IMR-90 (cell line): ENCODE results near the gene NUP210L. TPM values are rescaled to one million over a fixed set of nuclear protein-coding genes. Genes with fewer than 3 reads are reported as not detected.
A peak's percentile ranks its signal among the peaks of the same experiment; 100 is the strongest.

Experiments used
- ATAC-seq: fragments of 200-7000 bp; cut with Tn5 transposase; 2 replicates; pipeline ENCODE4 v1.9.1; 2020; ENCODE audit warnings: low read depth, mild to moderate bottlenecking, moderate library complexity
- BruUV-seq: library from RNA; stranded (reverse); fragments of 400-500 nt; replicated peaks from 2 replicates; lab custom pipeline; 2021; lab: Mats Ljungman, UMichigan
- CTCF ChIA-PET: fragments of 300-600 bp; formaldehyde crosslinking; extraction: SDS; loops from one replicate; lab custom pipeline; 2021; ENCODE audit warnings: antibody characterized with exemption; lab: Yijun Ruan, JAX
- POLR2A ChIA-PET: fragments of 300-600 bp; sonication (Branson Sonifier 250); formaldehyde crosslinking; loops from one replicate; lab custom pipeline; 2022; ENCODE audit warnings: antibody characterized with exemption; ENCODE audit not compliant: unreplicated experiment; lab: Charles Lee
- DNase-seq: peaks from one replicate; pipeline ENCODE4 v3.0.0; 2013
- H2AFZ ChIP-seq: replicated peaks from 2 replicates; pipeline ENCODE3; 2013; ENCODE audit warnings: low read length, mild to moderate bottlenecking; ENCODE audit not compliant: poor library complexity
- H2AK5ac ChIP-seq: 2 replicates; pipeline ENCODE4 v1.6.1; 2013; ENCODE audit warnings: low read depth, low read length, inconsistent platforms
- H2AK9ac ChIP-seq: replicated peaks from 2 replicates; pipeline ENCODE3; 2013; ENCODE audit warnings: mild to moderate bottlenecking, low read depth, low read length, moderate library complexity; ENCODE audit not compliant: poor library complexity
- H2BK120ac ChIP-seq: 2 replicates; pipeline ENCODE4 v1.6.1; 2013; ENCODE audit warnings: low read depth, low read length, inconsistent platforms
- H2BK15ac ChIP-seq: 3 replicates; pipeline ENCODE4 v1.6.1; 2013; ENCODE audit warnings: low read depth, low read length, inconsistent platforms
- H2BK20ac ChIP-seq: 2 replicates; pipeline ENCODE4 v1.6.1; 2013; ENCODE audit warnings: low read depth, mild to moderate bottlenecking, inconsistent platforms, low read length, moderate library complexity
- H2BK5ac ChIP-seq: 2 replicates; pipeline ENCODE4 v1.6.1; 2013; ENCODE audit warnings: mild to moderate bottlenecking, low read depth, low read length, inconsistent platforms; ENCODE audit not compliant: poor library complexity, severe bottlenecking
- H3K14ac ChIP-seq: replicated peaks from 2 replicates; pipeline ENCODE4 v1.6.1; 2013; ENCODE audit warnings: low read depth, low read length, inconsistent platforms
- H3K18ac ChIP-seq: 2 replicates; pipeline ENCODE4 v1.6.1; 2013; ENCODE audit warnings: low read depth, low read length, control low read depth
- H3K23ac ChIP-seq: 2 replicates; pipeline ENCODE4 v1.6.1; 2013; ENCODE audit warnings: low read depth, low read length, inconsistent platforms
- H3K27ac ChIP-seq: 2 replicates; pipeline ENCODE4 v1.5.1; 2013; ENCODE audit warnings: mild to moderate bottlenecking, control low read depth, low read length; ENCODE audit not compliant: insufficient read depth
- H3K27me3 ChIP-seq: 2 replicates; pipeline ENCODE4 v1.6.1; 2013; ENCODE audit warnings: low read length; ENCODE audit not compliant: control insufficient read depth, insufficient read depth
- H3K36me3 ChIP-seq: 2 replicates; pipeline ENCODE4 v1.6.1; 2013; ENCODE audit warnings: low read length, mixed read lengths; ENCODE audit not compliant: control insufficient read depth, insufficient read depth
- H3K4ac ChIP-seq: 2 replicates; pipeline ENCODE4 v1.6.1; 2013; ENCODE audit warnings: low read depth, low read length, inconsistent platforms
- H3K4me1 ChIP-seq: 2 replicates; pipeline ENCODE4 v1.6.1; 2013; ENCODE audit warnings: low read length, mixed read lengths; ENCODE audit not compliant: control insufficient read depth, insufficient read depth
- H3K4me2 ChIP-seq: 2 replicates; pipeline ENCODE4 v1.6.1; 2013; ENCODE audit warnings: low read depth, mild to moderate bottlenecking, control low read depth, low read length, moderate library complexity
- H3K4me3 ChIP-seq: 2 replicates; pipeline ENCODE4 v1.5.1; 2013; ENCODE audit warnings: low read depth, mild to moderate bottlenecking, control low read depth, low read length, moderate library complexity; ENCODE audit not compliant: insufficient read depth
- H3K56ac ChIP-seq: 2 replicates; pipeline ENCODE4 v1.6.1; 2013; ENCODE audit warnings: low read length, inconsistent platforms; ENCODE audit not compliant: insufficient read depth; ENCODE audit errors: extremely low read depth
- H3K79me1 ChIP-seq, 2 experiments: 2 replicates each; pipeline ENCODE4 v1.6.1; 2013; ENCODE audit warnings: low read length in 2 of 2, inconsistent platforms in 1 of 2, low read depth in 1 of 2
- H3K9ac ChIP-seq: 2 replicates; pipeline ENCODE4 v1.6.1; 2013; ENCODE audit warnings: low read depth, low read length, control low read depth
- H3K9me1 ChIP-seq: 2 replicates; pipeline ENCODE4 v1.6.1; 2013; ENCODE audit warnings: low read length, inconsistent platforms; ENCODE audit not compliant: insufficient read depth
- H3K9me3 ChIP-seq: 2 replicates; pipeline ENCODE4 v1.6.1; 2013; ENCODE audit warnings: low read length; ENCODE audit not compliant: control insufficient read depth, insufficient read depth
- H4K20me1 ChIP-seq: 2 replicates; pipeline ENCODE4 v1.6.1; 2013; ENCODE audit warnings: low read length, inconsistent platforms; ENCODE audit not compliant: insufficient read depth
- H4K5ac ChIP-seq: 2 replicates; pipeline ENCODE4 v1.6.1; 2013; ENCODE audit warnings: mild to moderate bottlenecking, low read depth, low read length, control low read depth
- H4K8ac ChIP-seq, 2 experiments: 2 replicates each; pipeline ENCODE4 v1.6.1; 2013; ENCODE audit warnings: low read depth in 2 of 2, low read length in 2 of 2, control low read depth in 1 of 2, inconsistent platforms in 1 of 2
- H4K91ac ChIP-seq: 2 replicates; pipeline ENCODE4 v1.6.1; 2013; ENCODE audit warnings: low read depth, low read length, inconsistent platforms; ENCODE audit not compliant: insufficient read depth
- BHLHE40 ChIP-seq: fragments of 150-350 bp; IDR thresholded peaks from 2 replicates; pipeline ENCODE4 v1.6.1; 2016; ENCODE audit warnings: mild to moderate bottlenecking, low read depth, low read length
- CEBPB ChIP-seq: IDR thresholded peaks from 2 replicates; pipeline ENCODE4 v1.6.1; 2012; ENCODE audit warnings: low read depth, low read length, improper control_type of control experiment
- CHD1 ChIP-seq: IDR thresholded peaks from 2 replicates; pipeline ENCODE4 v1.6.1; 2012; ENCODE audit warnings: low read depth, low read length, improper control_type of control experiment
- FOS ChIP-seq: fragments of 150-350 bp; IDR thresholded peaks from 2 replicates; pipeline ENCODE4 v1.6.1; 2016; ENCODE audit warnings: low read depth, low read length
- MAFK ChIP-seq: IDR thresholded peaks from 2 replicates; pipeline ENCODE4 v1.6.1; 2012; ENCODE audit warnings: low read depth, low read length, improper control_type of control experiment
- MAZ ChIP-seq: IDR thresholded peaks from 2 replicates; pipeline ENCODE4 v1.6.1; 2012; ENCODE audit warnings: low read depth, mild to moderate bottlenecking, low read length, improper control_type of control experiment, moderate library complexity, borderline replicate concordance
- MXI1 ChIP-seq: IDR thresholded peaks from 2 replicates; pipeline ENCODE4 v1.6.1; 2012; ENCODE audit warnings: low read depth, mild to moderate bottlenecking, low read length, moderate library complexity, borderline replicate concordance
- NFE2L2 ChIP-seq: fragments of 150-350 bp; IDR thresholded peaks from 2 replicates; pipeline ENCODE4 v1.6.1; 2016; ENCODE audit warnings: low read depth, mild to moderate bottlenecking, low read length
- POLR2A ChIP-seq: IDR thresholded peaks from 2 replicates; pipeline ENCODE4 v1.6.1; 2012; ENCODE audit warnings: mild to moderate bottlenecking, low read depth, low read length
- RAD21 ChIP-seq: IDR thresholded peaks from 2 replicates; pipeline ENCODE4 v1.6.1; 2012; ENCODE audit warnings: low read length, improper control_type of control experiment
- RFX5 ChIP-seq: IDR thresholded peaks from 2 replicates; pipeline ENCODE4 v1.8.0; 2012; ENCODE audit warnings: low read depth, mild to moderate bottlenecking, low read length, moderate library complexity
- SMC3 ChIP-seq: fragments of 150-350 bp; IDR thresholded peaks from 2 replicates; pipeline ENCODE4 v1.6.1; 2016; ENCODE audit warnings: low read depth, mild to moderate bottlenecking, antibody characterized with exemption, low read length, moderate library complexity
- WGBS, 2 experiments: methylation state at CpG; one replicate each; pipeline versions ENCODE4 v1.1.5 to v1.1.7; 2013; ENCODE audit warnings: missing lambda C conversion rate in 2 of 2; ENCODE audit not compliant: insufficient read length in 1 of 2; ENCODE audit errors: extremely low coverage in 2 of 2; 5-methylcytosine and 5-hydroxymethylcytosine counted together
- dilution Hi-C: fragments of 300-500 bp; cut with HindIII; formaldehyde crosslinking; loops from one replicate; pipeline ENCODE4 v1.14.3; 2018; ENCODE audit warnings: low sequenced_read_pairs; ENCODE audit not compliant: unreplicated experiment
- in situ Hi-C: fragments of 300-500 bp; cut with MboI; formaldehyde crosslinking; loops from 3 replicates; pipeline ENCODE4 v1.14.3; 2019; ENCODE audit warnings: low sequenced_read_pairs, inconsistent platforms, mixed read lengths
- intact Hi-C: fragments of 100-400 bp; cut with micrococcal nuclease; formaldehyde crosslinking; loops from 2 replicates; pipeline ENCODE4 v1.10.0; 2022
- polyA plus RNA-seq, 3 experiments: library from polyadenylated mRNA; depleted of rRNA; stranded (reverse); fragments of >200 nt; gene quantifications; 2 replicates each; pipeline ENCODE4 v1.2.3, GENCODE V29; 2012; ENCODE audit warnings: low replicate concordance in 1 of 3
- total RNA-seq: library from RNA; depleted of rRNA; stranded (reverse); fragments of >200 nt; gene quantifications from 2 replicates; pipeline ENCODE4 v1.2.3, GENCODE V29; 2012
- TF ChIP-seq, protein P1 (sequence below): conservative IDR thresholded peaks from 2 replicates; pipeline ENCODE4 v1.5.1; 2012; ENCODE audit warnings: mild to moderate bottlenecking, low read depth, low read length, improper control_type of control experiment
- TF ChIP-seq, protein P2 (sequence below): fragments of 150-350 bp; IDR thresholded peaks from 2 replicates; pipeline ENCODE4 v1.6.1; 2016; ENCODE audit warnings: low read depth, mild to moderate bottlenecking, low read length, moderate library complexity, borderline replicate concordance
- TF ChIP-seq, protein P3 (sequence below): fragments of 150-350 bp; IDR thresholded peaks from 2 replicates; pipeline ENCODE4 v1.6.1; 2017; ENCODE audit warnings: mild to moderate bottlenecking, antibody characterized with exemption, low read length, low read depth

The NUP210L gene
- total and polyA plus RNA-seq, 2 of the 4 experiments (the other 2 are of a cell fraction): under 0.01 to 0.02 TPM

DNA sequence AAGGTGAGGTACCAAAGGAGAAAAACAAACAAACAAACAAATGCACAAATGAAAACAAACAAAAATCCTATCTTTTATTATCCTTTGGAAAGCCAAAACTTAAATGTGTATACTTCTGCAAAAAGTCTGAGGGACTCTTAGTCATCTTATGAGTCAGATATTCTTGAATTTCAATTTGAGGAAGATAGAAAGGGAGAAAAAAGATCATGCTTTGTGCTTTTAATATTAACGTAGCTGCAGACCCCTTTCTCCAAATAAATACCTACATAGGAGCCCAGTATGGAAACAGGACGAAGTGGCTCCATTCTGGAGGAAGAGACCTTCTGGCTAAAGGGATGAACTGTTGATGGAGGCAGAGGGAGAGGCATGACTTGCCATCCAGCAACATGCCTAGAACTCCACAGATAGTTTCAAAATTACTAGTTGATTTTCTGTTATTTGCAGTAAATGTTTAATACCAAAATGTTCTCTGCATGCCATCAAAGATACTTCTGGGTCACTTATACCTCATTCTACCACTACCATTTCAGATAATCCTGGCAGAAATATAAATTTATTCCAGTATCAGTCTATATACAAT lies 25.4 kb downstream of the NUP210L start:
- ATAC-seq: peak; percentile 71

More for the DNA sequence above, 25.4 kb downstream of the NUP210L start:
- Histone ChIP-seq H2BK5ac (no peak overlapping the region), H2BK120ac (no peak overlapping the region), H3K27me3 (no peaks in the 10 kb centered on the region), H2BK15ac (no peak overlapping the region), H3K4me2 (peak overlapping the region; percentile 58), H3K4me1 (no peaks in the 10 kb centered on the region), H2BK20ac (no peak overlapping the region), H2AK9ac (no peak overlapping the region), H3K14ac (no peak overlapping the region), H3K79me1 (no peaks in the 10 kb centered on the region), H3K4ac (no peak overlapping the region), H3K9me1 (no peaks in the 10 kb centered on the region), H4K20me1 (no peaks in the 10 kb centered on the region), H3K9ac (no peak overlapping the region), H3K4me3 (no peak overlapping the region), H4K91ac (no peak overlapping the region), H3K56ac (no peak overlapping the region), H4K8ac (no peak overlapping the region), H3K18ac (no peak overlapping the region), H2AFZ (peak overlapping the region; percentile 72), H3K36me3 (no peaks in the 10 kb centered on the region), H4K5ac (no peak overlapping the region), H3K9me3 (no peaks in the 10 kb centered on the region), H2AK5ac (no peak overlapping the region), H3K27ac (no peak overlapping the region), H3K23ac (no peak overlapping the region)
- intact Hi-C loops (no loop called here), in situ Hi-C loops (no loop called here), dilution Hi-C loops (no loop called here)
- WGBS, 2 experiments: no CpG with 5 or more reads among the region's 2 CpGs
- TF ChIP-seq POLR2A (no peak), SMC3 (no peak), BHLHE40 (no peak), CEBPB (no peak), NFE2L2 (no peak), MAFK (no peak), RFX5 (no peak), MAZ (no peak), RAD21 (no peak), MXI1 (no peak), CHD1 (no peak), FOS (no peak)
- TF ChIP-seq, protein P1, sequence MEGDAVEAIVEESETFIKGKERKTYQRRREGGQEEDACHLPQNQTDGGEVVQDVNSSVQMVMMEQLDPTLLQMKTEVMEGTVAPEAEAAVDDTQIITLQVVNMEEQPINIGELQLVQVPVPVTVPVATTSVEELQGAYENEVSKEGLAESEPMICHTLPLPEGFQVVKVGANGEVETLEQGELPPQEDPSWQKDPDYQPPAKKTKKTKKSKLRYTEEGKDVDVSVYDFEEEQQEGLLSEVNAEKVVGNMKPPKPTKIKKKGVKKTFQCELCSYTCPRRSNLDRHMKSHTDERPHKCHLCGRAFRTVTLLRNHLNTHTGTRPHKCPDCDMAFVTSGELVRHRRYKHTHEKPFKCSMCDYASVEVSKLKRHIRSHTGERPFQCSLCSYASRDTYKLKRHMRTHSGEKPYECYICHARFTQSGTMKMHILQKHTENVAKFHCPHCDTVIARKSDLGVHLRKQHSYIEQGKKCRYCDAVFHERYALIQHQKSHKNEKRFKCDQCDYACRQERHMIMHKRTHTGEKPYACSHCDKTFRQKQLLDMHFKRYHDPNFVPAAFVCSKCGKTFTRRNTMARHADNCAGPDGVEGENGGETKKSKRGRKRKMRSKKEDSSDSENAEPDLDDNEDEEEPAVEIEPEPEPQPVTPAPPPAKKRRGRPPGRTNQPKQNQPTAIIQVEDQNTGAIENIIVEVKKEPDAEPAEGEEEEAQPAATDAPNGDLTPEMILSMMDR: no peak
- TF ChIP-seq, protein P2, sequence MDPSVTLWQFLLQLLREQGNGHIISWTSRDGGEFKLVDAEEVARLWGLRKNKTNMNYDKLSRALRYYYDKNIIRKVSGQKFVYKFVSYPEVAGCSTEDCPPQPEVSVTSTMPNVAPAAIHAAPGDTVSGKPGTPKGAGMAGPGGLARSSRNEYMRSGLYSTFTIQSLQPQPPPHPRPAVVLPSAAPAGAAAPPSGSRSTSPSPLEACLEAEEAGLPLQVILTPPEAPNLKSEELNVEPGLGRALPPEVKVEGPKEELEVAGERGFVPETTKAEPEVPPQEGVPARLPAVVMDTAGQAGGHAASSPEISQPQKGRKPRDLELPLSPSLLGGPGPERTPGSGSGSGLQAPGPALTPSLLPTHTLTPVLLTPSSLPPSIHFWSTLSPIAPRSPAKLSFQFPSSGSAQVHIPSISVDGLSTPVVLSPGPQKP: no peak
- TF ChIP-seq, protein P3, sequence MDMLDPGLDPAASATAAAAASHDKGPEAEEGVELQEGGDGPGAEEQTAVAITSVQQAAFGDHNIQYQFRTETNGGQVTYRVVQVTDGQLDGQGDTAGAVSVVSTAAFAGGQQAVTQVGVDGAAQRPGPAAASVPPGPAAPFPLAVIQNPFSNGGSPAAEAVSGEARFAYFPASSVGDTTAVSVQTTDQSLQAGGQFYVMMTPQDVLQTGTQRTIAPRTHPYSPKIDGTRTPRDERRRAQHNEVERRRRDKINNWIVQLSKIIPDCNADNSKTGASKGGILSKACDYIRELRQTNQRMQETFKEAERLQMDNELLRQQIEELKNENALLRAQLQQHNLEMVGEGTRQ: no peak
- BruUV-seq: no TSS peak
- peak; percentile 26 for DNase-seq
- POLR2A ChIA-PET: no interaction called here
- CTCF ChIA-PET: interaction anchor here (1.0 kb wide), 1 partner anchor 9 kb away, joined by 9 read pairs; no protein-coding TSS in a partner anchor
